HG02678 (cell line): ENCODE results near the gene IQSEC1.
A peak's percentile ranks its signal among the peaks of the same experiment; 100 is the strongest.

Experiments
- ATAC-seq: cut with Tn5 transposase; IDR thresholded peaks from one replicate; pipeline ENCODE4 v1.9.1; 2021; ENCODE audit warnings: mild to moderate bottlenecking, moderate library complexity; ENCODE audit not compliant: unreplicated experiment

The IQSEC1 gene

DNA sequence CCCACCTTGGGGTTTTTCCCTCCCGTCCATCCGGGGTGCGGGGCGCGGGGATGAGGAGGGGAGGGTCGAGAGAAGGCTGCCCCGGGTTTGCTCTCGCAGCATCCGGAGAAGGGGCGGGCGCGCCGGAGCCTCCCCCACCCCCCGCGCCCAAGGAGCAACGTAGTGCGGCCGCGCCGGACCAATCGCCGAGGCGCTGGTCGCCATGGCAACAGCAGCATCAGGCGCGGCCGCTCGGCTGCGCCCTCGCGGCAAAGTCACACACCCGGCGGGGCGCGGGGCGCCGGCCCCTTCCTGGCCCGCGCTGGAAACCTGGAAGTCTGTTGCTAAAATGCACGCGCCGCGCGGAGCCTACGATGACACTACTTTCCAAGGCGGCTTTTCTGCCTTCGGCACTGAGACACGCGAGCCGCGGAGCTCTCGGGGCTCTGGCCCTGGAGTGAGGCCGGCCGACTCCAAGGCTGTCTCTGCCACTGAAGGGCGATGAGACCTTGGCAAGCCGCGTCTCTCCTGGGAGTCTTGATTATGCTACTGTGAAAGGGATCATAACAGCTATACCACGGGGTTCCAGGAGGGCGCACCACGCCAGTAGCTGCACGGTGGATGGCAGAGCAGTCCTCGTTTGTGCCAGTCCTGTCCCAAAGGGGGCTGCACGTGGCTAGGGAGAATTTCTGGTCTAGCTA, at the start of gene IQSEC1:
Gene IQSEC1 (minus strand): TSS at position 104 of the 680 bp plus-strand sequence. CDS start 415 bp downstream, outside the sequence.
- peak; percentile 58 for ATAC-seq

DNA sequence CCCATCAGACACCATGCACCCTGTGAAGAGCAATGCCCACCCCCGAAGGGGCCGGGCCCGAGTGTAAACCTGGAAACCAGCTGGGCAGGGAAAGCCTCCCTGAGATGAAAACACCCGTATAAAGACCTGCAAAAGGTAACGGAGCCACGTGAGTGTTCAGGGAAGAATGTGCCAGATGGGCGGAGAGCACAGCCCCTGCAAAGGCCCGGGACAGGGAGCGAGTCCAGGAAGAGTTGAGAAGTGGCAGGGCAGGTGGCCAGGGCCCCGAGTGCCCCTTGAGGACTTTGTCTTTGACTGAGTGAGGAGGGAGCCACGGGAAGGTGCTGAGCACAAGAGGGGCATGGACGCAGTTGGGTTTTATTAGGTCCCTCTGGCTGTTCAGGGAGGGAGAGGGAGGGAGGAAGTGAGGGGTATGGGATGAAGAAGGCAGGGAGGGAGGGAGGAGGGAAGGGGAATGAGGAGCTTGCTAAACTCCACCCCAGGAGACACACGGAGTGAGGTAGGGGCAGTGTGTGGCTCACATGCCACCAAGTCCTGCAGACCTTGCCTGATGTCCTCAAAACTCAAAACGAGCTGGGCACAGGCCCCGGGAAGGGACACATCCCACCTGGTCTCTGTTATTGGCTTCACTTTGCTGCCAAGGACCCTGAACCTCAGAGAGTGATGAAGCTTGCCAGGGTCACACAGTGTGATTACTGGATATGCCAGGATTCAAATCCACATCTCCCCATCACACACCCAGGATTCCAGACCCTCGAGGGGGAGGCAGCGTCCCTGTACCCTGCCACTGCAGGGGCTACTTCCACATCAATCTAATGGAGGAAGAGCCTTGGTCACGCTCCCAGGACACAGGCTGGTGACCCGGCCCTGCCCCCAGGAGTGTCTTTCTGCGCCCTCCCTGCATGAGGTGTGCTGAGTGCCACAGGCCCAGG, 49.1 kb upstream of the IQSEC1 start:
- no peak for ATAC-seq

GRCh38 chr3:13121553-13122001, 48.3 kb upstream of the IQSEC1 start:
- no peak for ATAC-seq

DNA sequence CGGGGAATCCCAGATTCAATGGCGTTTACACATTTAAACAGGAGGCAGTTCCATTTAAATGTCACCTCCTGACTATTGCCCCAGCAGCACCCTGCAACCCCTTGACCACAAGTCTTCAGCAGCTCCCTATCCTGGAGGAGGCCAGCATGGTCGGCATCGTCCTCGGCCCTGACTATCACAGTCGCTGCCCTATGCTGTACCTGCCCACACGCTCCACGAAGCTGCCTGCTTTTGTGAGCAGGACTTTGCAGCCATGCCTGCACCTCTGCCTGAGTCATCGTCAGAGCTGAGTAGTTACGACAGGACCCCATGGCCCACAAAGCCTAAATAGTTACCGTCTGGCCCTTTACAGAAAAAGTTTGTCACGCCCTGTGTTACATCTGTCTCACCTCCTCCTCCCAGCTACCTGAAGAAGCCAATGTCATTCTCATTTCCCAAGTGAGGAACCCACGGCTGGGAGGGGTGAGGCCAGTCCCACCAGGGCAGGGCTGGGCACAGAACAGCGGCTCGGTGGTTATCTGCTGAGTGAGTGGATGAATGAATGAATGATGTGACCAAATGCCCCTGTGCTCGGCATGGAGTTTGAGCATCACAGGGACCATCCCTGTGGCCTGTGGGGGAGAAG, 47.8 kb upstream of the IQSEC1 start:
- no peak for ATAC-seq

DNA sequence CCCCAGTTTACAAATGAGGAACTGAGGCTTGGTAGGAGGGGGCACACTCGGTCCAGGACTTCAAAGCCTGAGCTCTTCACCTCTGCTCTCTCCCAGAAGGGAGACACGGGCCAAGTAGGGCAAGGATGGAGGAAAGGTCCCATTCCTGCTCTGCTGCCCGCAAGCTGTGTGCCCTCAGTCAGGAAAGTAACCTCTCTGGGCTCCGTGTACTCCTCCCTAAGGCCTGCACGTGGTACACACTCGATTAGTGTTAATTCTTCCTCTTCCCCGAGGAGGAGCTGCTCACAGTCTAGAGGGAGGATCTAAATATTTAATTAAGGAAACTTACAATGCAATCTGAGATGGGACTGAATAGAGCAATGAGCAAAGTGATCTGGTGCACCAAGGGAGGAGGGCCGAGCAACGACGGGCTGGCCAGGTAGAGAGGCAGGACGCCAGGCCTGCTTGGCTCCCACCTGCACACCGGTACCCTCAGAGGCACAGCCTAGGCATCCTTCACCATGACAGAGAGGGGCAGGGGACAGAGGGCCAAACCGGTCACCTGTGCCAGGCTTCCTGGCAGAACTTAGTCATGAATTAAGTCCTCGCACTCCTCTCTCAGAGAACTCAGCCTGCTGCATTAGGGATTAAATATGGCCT, 47.2 kb upstream of the IQSEC1 start:
- no peak for ATAC-seq

- ATAC-seq = no peak
Measured at GRCh38 chr3:13119471-13120220, 46.4 kb upstream of the IQSEC1 start.

DNA sequence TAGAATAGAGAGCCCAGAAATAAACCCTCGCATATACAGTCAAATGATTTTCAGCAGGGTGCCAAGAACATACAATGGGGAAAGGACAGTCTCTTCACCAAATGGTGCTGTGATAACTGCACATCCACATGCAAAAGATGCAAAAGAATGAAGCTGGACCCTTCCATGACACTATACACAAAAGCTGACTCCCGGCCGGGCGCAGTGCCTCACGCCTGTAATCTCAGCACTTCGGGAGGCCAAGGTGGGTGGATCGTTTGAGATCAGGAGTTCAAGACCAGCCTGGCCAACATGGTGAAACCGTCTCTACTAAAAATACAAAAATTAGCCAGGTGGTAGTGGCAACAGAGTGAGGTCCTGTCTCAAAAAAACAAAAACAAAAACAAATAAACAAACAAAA, 43.2 kb upstream of the IQSEC1 start:
- ATAC-seq = no peak

DNA sequence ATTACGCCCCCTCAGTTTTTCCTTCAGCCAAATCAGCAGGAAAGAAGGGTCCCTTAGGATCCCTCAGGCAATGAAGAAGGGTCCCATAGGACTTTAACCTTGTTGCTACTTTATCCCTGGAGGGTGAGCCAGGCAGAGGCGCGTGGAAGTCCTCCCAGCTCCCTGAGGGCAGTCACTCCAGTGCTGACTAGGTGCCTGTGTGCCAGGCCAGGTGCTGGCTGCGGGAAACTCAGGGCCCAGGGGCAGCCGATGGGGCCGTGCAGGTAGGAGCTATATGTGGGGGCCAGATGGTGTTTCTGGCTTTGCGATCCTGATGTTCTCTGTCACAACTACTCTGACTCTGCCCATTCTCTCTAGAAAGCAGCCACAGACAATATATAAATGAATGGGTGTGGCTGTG, 42.8 kb upstream of the IQSEC1 start:
- ATAC-seq = no peak

DNA sequence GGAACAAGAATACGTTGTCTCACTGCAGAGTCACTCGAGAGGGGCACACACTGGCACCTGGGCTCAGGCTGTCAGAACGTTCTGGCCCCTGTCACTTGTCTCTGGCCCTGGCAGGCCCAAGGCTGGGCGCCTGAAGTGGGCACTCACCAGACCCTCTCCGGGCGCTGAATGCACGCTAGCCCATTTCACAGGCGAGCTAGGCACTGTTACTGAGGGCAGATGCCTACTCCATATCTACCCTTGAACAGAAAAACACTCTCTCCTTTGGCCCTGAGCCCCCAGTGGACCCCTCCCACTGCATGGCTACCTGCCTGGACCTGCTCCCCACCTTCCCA, 42.3 kb upstream of the IQSEC1 start:
- no peak for ATAC-seq

DNA sequence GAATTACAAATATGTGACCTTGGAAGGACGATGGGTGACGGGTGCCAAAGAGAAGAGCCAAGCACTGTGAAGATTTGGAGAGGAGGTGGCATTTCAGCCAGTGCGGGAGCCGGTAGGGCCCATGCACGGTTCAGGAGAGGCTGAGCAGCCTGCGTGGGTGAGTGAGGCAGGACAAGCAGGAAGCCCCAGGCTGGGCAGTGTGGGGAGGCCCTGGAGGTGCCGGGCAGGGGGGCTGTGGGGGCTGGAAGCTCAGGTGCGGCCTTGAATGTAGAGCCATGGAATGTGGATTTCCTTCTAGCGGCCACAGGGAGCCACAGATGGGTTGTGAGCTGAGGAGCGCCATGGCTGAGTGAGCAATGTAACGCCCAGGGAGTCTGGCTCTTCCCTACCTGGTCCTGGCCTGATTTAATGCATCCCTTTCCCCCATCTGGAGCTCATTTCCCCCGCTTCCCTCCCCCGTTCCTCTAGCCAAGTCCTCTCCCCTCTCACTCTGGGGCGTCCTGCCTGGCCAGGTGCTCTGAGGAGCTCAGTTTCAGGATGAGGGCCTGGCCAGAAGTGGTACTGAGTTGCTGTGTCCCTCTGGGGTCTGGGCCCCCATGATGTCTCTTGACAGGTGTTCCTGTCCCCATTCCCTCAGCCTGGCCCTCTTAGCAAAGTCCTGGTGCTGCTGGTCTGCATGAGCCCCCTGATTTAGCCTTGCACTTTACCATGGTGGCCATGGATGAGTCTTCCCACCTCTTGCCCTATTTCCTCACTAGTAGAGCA, 41.8 kb upstream of the IQSEC1 start:
- ATAC-seq = no peak

GRCh38 chr3:13113346-13114330, 40.4 kb upstream of the IQSEC1 start:
- no peak for ATAC-seq

DNA sequence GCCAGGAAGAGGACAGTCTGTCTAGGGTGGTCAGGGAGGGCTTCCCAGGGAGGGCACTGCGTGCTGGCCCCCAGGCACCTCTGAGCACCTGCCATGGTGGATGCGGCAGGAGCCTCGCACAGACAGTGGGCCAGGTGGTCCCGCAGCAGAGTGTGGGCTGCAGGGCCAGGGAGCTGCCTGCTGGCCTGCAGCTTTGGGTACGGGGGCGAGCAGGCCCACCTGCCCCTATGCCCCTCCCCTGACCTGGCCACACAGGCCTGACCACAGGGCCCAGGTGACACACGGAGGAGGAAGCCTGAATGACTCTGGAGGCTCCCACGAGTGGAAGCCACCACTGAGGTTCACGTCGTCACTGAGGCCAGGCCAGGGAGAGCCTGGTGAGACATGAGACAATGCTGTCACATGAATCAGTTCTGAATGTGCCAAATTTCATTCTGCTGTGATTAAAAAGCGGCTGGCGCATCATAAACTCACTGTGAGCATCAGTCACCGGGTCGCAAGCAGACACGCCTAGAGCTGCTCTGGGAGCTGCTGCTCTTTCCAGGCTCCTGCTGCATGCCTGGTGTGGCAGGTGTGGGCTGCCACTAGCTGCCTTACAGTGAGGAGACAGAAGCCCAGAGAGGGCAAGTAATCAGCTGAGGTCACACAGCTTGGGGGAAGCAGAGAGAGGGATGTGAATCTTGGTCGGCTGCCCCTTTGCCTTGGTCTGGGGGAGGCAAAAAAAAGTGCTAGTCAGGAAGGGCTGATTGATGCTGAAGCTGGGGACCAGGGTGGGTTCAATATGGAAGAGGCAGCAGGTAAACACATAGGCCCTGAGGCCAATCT, 39.5 kb upstream of the IQSEC1 start:
- no peak for ATAC-seq

- no peak for ATAC-seq
Measured at GRCh38 chr3:13111873-13112520, 38.8 kb upstream of the IQSEC1 start.

DNA sequence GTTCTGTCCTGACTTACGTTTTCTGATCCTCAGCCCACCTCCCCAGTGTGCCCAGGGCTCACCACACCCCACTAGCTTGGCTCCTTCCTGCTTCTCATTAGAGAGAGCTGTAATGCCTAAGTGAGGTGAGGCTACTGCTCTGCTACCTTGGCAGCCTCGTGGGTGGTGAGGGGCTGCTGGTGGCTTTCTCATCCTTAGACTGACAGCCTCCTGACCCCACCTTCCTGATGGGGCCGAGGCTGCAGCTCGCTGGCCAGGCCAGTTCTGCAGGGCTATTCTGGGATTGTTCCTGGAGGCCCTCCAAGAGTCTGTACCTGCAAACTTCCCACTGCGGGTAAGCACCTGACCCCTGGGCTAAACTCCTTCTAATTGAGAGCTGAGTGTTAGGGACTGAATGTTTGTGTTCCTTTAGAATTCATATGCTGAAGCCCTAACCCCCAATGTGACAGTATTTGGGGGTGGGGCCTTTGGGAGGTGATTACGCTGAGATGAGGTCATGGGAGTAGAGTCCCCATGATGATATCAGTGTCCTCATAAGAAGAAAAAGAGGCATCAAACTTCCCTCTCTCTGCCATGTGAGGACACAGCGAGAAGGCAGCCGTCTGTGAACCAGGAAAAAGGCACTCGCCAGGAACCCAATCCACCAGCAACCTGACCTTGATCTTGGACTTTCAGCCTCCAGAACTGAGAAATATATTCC, 38.1 kb upstream of the IQSEC1 start:
- peak; percentile 28 for ATAC-seq

DNA sequence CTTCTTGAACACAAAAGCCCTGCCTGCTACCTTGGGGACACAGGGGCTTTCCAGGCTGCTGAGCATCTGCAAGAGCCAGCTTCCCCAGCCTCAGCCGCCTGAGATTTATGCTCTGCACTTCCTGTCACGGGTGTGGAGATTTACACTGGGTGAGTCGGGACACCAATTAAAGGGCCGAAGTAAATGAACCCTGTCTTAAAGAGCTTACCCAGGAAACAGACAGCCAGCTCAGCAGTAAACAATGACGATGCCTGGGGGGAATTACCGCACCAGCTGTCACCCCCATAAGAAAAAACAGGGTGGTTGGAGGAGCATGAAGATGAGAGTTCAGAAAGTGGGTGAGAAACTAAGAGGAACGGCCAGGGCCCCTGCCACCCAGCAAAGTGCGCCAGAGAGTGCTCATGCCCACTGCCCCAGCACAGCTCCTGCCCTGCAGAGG, 37.5 kb upstream of the IQSEC1 start:
- ATAC-seq = peak; percentile 82

DNA sequence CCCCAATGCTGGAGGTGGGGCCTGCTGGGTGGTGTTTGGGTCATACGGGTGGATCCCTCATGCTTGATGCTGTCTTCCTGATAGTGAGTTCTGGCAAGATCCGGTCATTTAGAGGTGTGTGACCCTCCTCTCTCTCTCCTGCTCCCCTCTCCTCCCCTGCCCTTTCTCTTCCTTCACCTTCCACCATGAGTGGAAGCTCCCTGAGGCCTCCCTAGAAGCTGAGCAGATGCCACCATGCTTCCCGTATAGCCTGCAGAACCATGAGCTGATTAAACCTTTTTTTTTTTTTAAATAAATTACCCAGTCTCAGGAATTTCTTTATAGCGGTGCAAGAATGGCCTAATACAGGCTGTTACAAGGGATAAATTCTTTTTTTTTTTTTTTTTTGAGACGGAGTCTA, 36.3 kb upstream of the IQSEC1 start:
- no peak for ATAC-seq

DNA sequence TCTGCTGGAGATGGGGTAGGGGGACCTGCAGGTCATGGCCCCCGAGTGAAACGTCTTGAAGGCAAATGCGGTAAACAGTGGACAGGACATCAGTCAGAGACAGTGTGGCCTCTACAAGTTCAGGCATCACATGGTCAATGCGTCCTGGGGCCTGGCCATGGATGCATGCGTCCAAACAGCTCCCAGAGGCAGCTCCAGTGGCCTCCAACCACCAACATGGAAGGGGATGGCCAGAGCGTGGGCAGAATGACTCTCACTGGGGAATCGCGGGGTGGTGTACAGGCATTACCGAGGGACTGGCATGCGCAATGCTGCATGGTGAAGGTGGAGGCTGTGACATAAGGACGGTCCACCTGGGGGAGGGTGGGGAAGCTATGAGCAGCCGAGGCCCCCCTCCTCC, 35.6 kb upstream of the IQSEC1 start:
- no peak for ATAC-seq
